SK-N-SH (cell line): ENCODE results near the gene TTN. TPM values are rescaled to one million over a fixed set of nuclear protein-coding genes. Genes with fewer than 3 reads are reported as not detected.

Experiments used
- CTCF ChIA-PET: fragments of 300-600, 350-600 bp; formaldehyde crosslinking; extraction: SDS; loops from one replicate; lab custom pipeline; 2021; lab: Yijun Ruan, JAX
- POLR2A ChIA-PET: fragments of 350-600 bp; sonication (Branson Sonifier 250); formaldehyde crosslinking; extraction: SDS; loops from one replicate; lab custom pipeline; 2020; ENCODE audit warnings: antibody characterized with exemption, inconsistent platforms; lab: Yijun Ruan, JAX
- DNase-seq: peaks from one replicate; pipeline ENCODE4 v3.0.0; 2012
- H2AFZ ChIP-seq: fragments of 200-600 bp; sonication (generic); 2 replicates; pipeline ENCODE4 v1.8.1; 2016; ENCODE audit warnings: antibody characterized with exemption, mild to moderate bottlenecking, low read depth
- H3F3A ChIP-seq: fragments of 200-600 bp; sonication (generic); replicated peaks from 2 replicates; pipeline ENCODE3; 2016; ENCODE audit warnings: antibody characterized with exemption, mild to moderate bottlenecking; ENCODE audit not compliant: insufficient read depth
- H3K27ac ChIP-seq, 2 experiments: fragments of 200-500 bp in 1 of 2; fragments of 200-600 bp in 1 of 2; sonication (Bioruptor generic) in 1 of 2; sonication (generic), shearing (Covaris generic) in 1 of 2; 2 replicates each; pipeline versions ENCODE4 v1.5.1 to v1.6.1; 2014 to 2016; ENCODE audit warnings: low read depth in 2 of 2, inconsistent platforms in 1 of 2, low read length in 1 of 2, mild to moderate bottlenecking in 1 of 2, mixed read lengths in 1 of 2
- H3K27me3 ChIP-seq: fragments of 200-600 bp; sonication (generic), shearing (Covaris generic); 2 replicates; pipeline ENCODE4 v1.6.1; 2016; ENCODE audit warnings: mixed run types; ENCODE audit not compliant: insufficient read depth
- H3K36me3 ChIP-seq, 2 experiments: fragments of 200-500 bp in 1 of 2; fragments of 200-600 bp in 1 of 2; sonication (Bioruptor generic) in 1 of 2; sonication (generic) in 1 of 2; replicated peaks in 1 of 2; 2 replicates each; pipeline versions ENCODE3 to v1.5.1; 2014 to 2016; ENCODE audit warnings: low read length in 1 of 2, mild to moderate bottlenecking in 1 of 2; ENCODE audit not compliant: insufficient read depth in 2 of 2, control insufficient read depth in 1 of 2
- H3K4me1 ChIP-seq, 2 experiments: fragments of 200-500 bp in 1 of 2; fragments of 200-600 bp in 1 of 2; sonication (Bioruptor generic) in 1 of 2; sonication (generic), shearing (Covaris generic) in 1 of 2; 2 replicates each; pipeline versions ENCODE4 v1.5.1 to v1.6.1; 2014 to 2016; ENCODE audit warnings: low read depth in 1 of 2, low read length in 1 of 2, mixed run types in 1 of 2; ENCODE audit not compliant: insufficient read depth in 2 of 2, control insufficient read depth in 1 of 2
- H3K4me2 ChIP-seq: fragments of 200-600 bp; sonication (generic), shearing (Covaris generic); 2 replicates; pipeline ENCODE4 v1.6.1; 2017; ENCODE audit warnings: mixed run types
- H3K4me3 ChIP-seq, 2 experiments: fragments of 200-500 bp in 1 of 2; fragments of 200-600 bp in 1 of 2; sonication (Bioruptor generic) in 1 of 2; sonication (generic), shearing (Covaris generic) in 1 of 2; 2 replicates each; pipeline versions ENCODE4 v1.5.1 to v1.8.1; 2014 to 2016; ENCODE audit warnings: low read depth in 2 of 2, inconsistent platforms in 1 of 2, low read length in 1 of 2, mild to moderate bottlenecking in 1 of 2, mixed read lengths in 1 of 2, moderate library complexity in 1 of 2
- H3K79me2 ChIP-seq: fragments of 200-600 bp; sonication (generic); 2 replicates; pipeline ENCODE4 v1.8.1; 2017; ENCODE audit warnings: mild to moderate bottlenecking; ENCODE audit not compliant: insufficient read depth
- H3K9ac ChIP-seq: fragments of 200-600 bp; sonication (generic); 2 replicates; pipeline ENCODE4 v1.6.1; 2017; ENCODE audit warnings: mixed run types
- H3K9me2 ChIP-seq: fragments of 200-600 bp; sonication (generic); 2 replicates; pipeline ENCODE4 v1.6.1; 2017; ENCODE audit warnings: mixed run types
- H3K9me3 ChIP-seq: fragments of 200-600 bp; sonication (generic); 2 replicates; pipeline ENCODE4 v1.6.1; 2017; ENCODE audit warnings: mixed run types, mild to moderate bottlenecking, moderate library complexity
- H4K20me1 ChIP-seq: fragments of 200-600 bp; sonication (generic); 2 replicates; pipeline ENCODE4 v1.6.1; 2017; ENCODE audit warnings: mild to moderate bottlenecking, mixed run types; ENCODE audit not compliant: insufficient read depth
- CTCF ChIP-seq: fragments of 200-600 bp; sonication (generic); IDR thresholded peaks from 2 replicates; pipeline ENCODE4 v1.6.1; 2017; ENCODE audit warnings: antibody characterized with exemption, mild to moderate bottlenecking, moderate library complexity
- EP300 ChIP-seq, 2 experiments: IDR thresholded peaks; 2 replicates each; pipeline versions ENCODE4 v1.4.0 to v1.6.1; 2012; ENCODE audit warnings: borderline replicate concordance in 1 of 2, low read depth in 1 of 2, low read length in 1 of 2
- FOSL2 ChIP-seq: IDR thresholded peaks from 2 replicates; pipeline ENCODE4 v1.4.0; 2012; ENCODE audit warnings: low read depth, mild to moderate bottlenecking, moderate library complexity, borderline replicate concordance
- GABPA ChIP-seq: IDR thresholded peaks from 2 replicates; pipeline ENCODE4 v1.4.0; 2012; ENCODE audit warnings: low read depth, mild to moderate bottlenecking
- GATA2 ChIP-seq: sonication (generic); formaldehyde crosslinking; IDR thresholded peaks from 2 replicates; pipeline ENCODE4 v1.5.0; 2020; ENCODE audit warnings: mild to moderate bottlenecking, missing genetic modification reagents
- IRF3 ChIP-seq: fragments of 150-350 bp; IDR thresholded peaks from 2 replicates; pipeline ENCODE4 v1.6.1; 2016; ENCODE audit warnings: mild to moderate bottlenecking, low read depth, low read length
- JUND ChIP-seq: IDR thresholded peaks from 2 replicates; pipeline ENCODE4 v1.4.0; 2012
- MAX ChIP-seq: IDR thresholded peaks from 2 replicates; pipeline ENCODE4 v1.4.0; 2012; ENCODE audit warnings: low read depth
- MEF2A ChIP-seq: IDR thresholded peaks from 2 replicates; pipeline ENCODE4 v1.4.0; 2012; ENCODE audit warnings: low read depth, borderline replicate concordance
- MXI1 ChIP-seq: IDR thresholded peaks from 2 replicates; pipeline ENCODE4 v1.6.1; 2012; ENCODE audit warnings: mild to moderate bottlenecking, low read depth, low read length, improper control_type of control experiment
- NFIC ChIP-seq: IDR thresholded peaks from 2 replicates; pipeline ENCODE4 v1.4.0; 2012; ENCODE audit warnings: borderline replicate concordance
- NRF1 ChIP-seq: IDR thresholded peaks from 2 replicates; pipeline ENCODE4 v1.6.1; 2012; ENCODE audit warnings: low read depth, mild to moderate bottlenecking, low read length
- RCOR1 ChIP-seq: fragments of 150-350 bp; IDR thresholded peaks from 2 replicates; pipeline ENCODE4 v1.6.1; 2017; ENCODE audit warnings: antibody characterized with exemption, low read length
- REST ChIP-seq: IDR thresholded peaks from 2 replicates; pipeline ENCODE4 v1.6.1; 2012; ENCODE audit warnings: mild to moderate bottlenecking, low read depth, low read length, moderate library complexity
- RFX5 ChIP-seq: IDR thresholded peaks from 2 replicates; pipeline ENCODE4 v1.6.1; 2012; ENCODE audit warnings: mild to moderate bottlenecking, improper control_type of control experiment, low read length
- RXRA ChIP-seq: IDR thresholded peaks from 2 replicates; pipeline ENCODE4 v1.4.0; 2012; ENCODE audit warnings: low read depth, mild to moderate bottlenecking, borderline replicate concordance
- SMC3 ChIP-seq: IDR thresholded peaks from 2 replicates; pipeline ENCODE4 v1.6.1; 2012; ENCODE audit warnings: low read depth, low read length, improper control_type of control experiment
- TCF12 ChIP-seq: IDR thresholded peaks from 2 replicates; pipeline ENCODE4 v1.4.0; 2012
- TEAD4 ChIP-seq: IDR thresholded peaks from 2 replicates; pipeline ENCODE4 v1.4.0; 2012; ENCODE audit warnings: mild to moderate bottlenecking, borderline replicate concordance; ENCODE audit not compliant: insufficient read depth
- USF1 ChIP-seq: IDR thresholded peaks from 2 replicates; pipeline ENCODE4 v1.4.0; 2012; ENCODE audit warnings: low read depth, borderline replicate concordance
- USF2 ChIP-seq: fragments of 150-350 bp; IDR thresholded peaks from 2 replicates; pipeline ENCODE4 v1.6.1; 2017; ENCODE audit warnings: antibody characterized with exemption, low read length, low read depth, borderline replicate concordance
- YY1 ChIP-seq: IDR thresholded peaks from 2 replicates; pipeline ENCODE4 v1.4.0; 2012; ENCODE audit warnings: low read depth, mild to moderate bottlenecking
- ZBTB33 ChIP-seq: IDR thresholded peaks from 2 replicates; pipeline ENCODE4 v1.4.0; 2012; ENCODE audit warnings: low read depth, borderline replicate concordance
- WGBS: methylation state at CpG from one replicate; pipeline ENCODE4 v1.1.6; 2017; ENCODE audit warnings: low lambda C conversion rate; 5-methylcytosine and 5-hydroxymethylcytosine counted together
- polyA plus RNA-seq, 3 experiments: library from polyadenylated mRNA; depleted of rRNA; stranded (reverse); fragments of >200 nt; gene quantifications; 2 replicates each; pipeline ENCODE4 v1.2.3, GENCODE V29; 2012

The TTN gene
- polyA plus RNA-seq, 1 of the 3 experiments (the other 2 are of a cell fraction): 0.08 TPM

GRCh38 chr2:178553047-178553446 is 254.2 kb downstream of the TTN start:
- Histone ChIP-seq H3K36me3 (peaks cover 13 to 17% of the 10 kb centered on the region in 2 experiments), H3K9me3 (no peaks in the 10 kb centered on the region), H3K27me3 (no peaks in the 10 kb centered on the region), H3K9ac (no peak overlapping the region), H4K20me1 (no peaks in the 10 kb centered on the region), H3K4me2 (0 out of 2 replicates have a peak overlapping the region, but pooled peaks have one; percentile 21), H3K9me2 (no peaks in the 10 kb centered on the region), H3K4me3 (no peak overlapping the region), H3F3A (peaks cover 7% of the 10 kb centered on the region), H3K27ac (peak overlapping the region in 1 of 2 experiments; percentile 88; a peak in 2 of 4 replicates), H2AFZ (no peak overlapping the region; the same call in 1 of the 2 replicates), H3K79me2 (no peaks in the 10 kb centered on the region), H3K4me1 (no peaks in the 10 kb centered on the region)
- WGBS: 11% methylated on average over 2 of the region's 2 CpGs
- ChIA-PET CTCF (interaction anchor here (0.9 kb wide), 1 partner anchor 30 kb away, joined by 5 read pairs; no protein-coding TSS in a partner anchor), POLR2A (no interaction called here)
- DNase-seq: no peak
- TF ChIP-seq MAX: peak; percentile 74; the same call in 1 of the 2 replicates
- no peak; a peak in 1 of 4 replicates for TF ChIP-seq EP300 (IDR thresholded peaks at IDR 0.05; ENCODE audit: borderline replicate concordance in 1 of 2, low read depth in 1 of 2, low read length in 1 of 2)
- TF ChIP-seq TEAD4: peak; percentile 49; the same call in 1 of the 2 replicates
- peak; percentile 69 for TF ChIP-seq TCF12
- peak; percentile 82 for TF ChIP-seq JUND
- no peak for TF ChIP-seq GABPA
- TF ChIP-seq RFX5: no peak
- TF ChIP-seq GATA2 (CRISPR knock-in tag): no peak
- TF ChIP-seq SMC3: no peak
- no peak for TF ChIP-seq IRF3
- no peak for TF ChIP-seq NRF1
- no peak for TF ChIP-seq REST
- TF ChIP-seq NFIC: peak; percentile 91
- peak; percentile 54; the same call in 1 of the 2 replicates for TF ChIP-seq USF1
- no peak; the same call in 1 of the 2 replicates for TF ChIP-seq RXRA
- TF ChIP-seq ZBTB33: no peak
- TF ChIP-seq MEF2A: no peak
- TF ChIP-seq CTCF: no peak
- no peak for TF ChIP-seq USF2
- TF ChIP-seq FOSL2: peak; percentile 92
- 0 out of 2 replicates have a peak, but pooled peaks have one; percentile 24 for TF ChIP-seq YY1
- no peak for TF ChIP-seq RCOR1
- no peak for TF ChIP-seq MXI1
